ENCODE results near the gene ATF7IP2.
"Not testable (repeated sequence)": the region's sequence is repeated elsewhere in the genome, so short reads cannot be mapped to it uniquely, and the experiment has no call there.

ATF7IP2 gene

GRCh38 chr16:10402975-10403374, 17.1 kb downstream of the ATF7IP2 start:
- DNase-seq (ENCODE audit: low spot score), result no peak
- Histone ChIP-seq H2AFZ (ENCODE audit: low read length) (no peak overlapping the region), H3K9ac (ENCODE audit: low read depth, low read length, poor library complexity) (no peak overlapping the region), H3K79me1 (ENCODE audit: low read depth, low read length) (no peaks in the 10 kb centered on the region), H2BK120ac (ENCODE audit: low read depth, low read length) (no peak overlapping the region), H3K27ac (replicated peaks; ENCODE audit: low read length) (no peak overlapping the region), H4K8ac (ENCODE audit: low read depth, low read length) (no peak overlapping the region), H2BK12ac (ENCODE audit: low read length) (no peak overlapping the region), H3K23ac (ENCODE audit: low read depth, low read length, poor library complexity) (no peak overlapping the region), H3K4me1 (ENCODE audit: control insufficient read depth in 2 of 2, insufficient read depth in 1 of 2, low read depth in 1 of 2, low read length in 2 of 2) (no peaks in the 10 kb centered on the region), H4K91ac (ENCODE audit: low read depth, low read length, poor library complexity) (no peak overlapping the region), H3K18ac (ENCODE audit: low read length) (no peak overlapping the region), H2AK5ac (ENCODE audit: low read depth, low read length) (no peak overlapping the region), H3K4ac (ENCODE audit: low read length) (no peak overlapping the region), H3K9me3 (replicated peaks in 1 of 2; ENCODE audit: control insufficient read depth in 2 of 2, insufficient read depth in 1 of 2, low read depth in 1 of 2, low read length in 2 of 2) (peaks cover 8 to 38% of the 10 kb centered on the region in 2 donors), H3K4me3 (ENCODE audit: low read length in 2 of 2) (no peak overlapping the region), H3K36me3 (replicated peaks in 1 of 2; ENCODE audit: control insufficient read depth in 2 of 2, insufficient read depth in 2 of 2, low read length in 2 of 2) (peaks cover 0 to 22% of the 10 kb centered on the region in 2 donors), H2BK15ac (ENCODE audit: low read length) (no peak overlapping the region), H3K4me2 (ENCODE audit: insufficient read depth, low read length, poor library complexity, severe bottlenecking) (no peak overlapping the region), H3K27me3 (ENCODE audit: control insufficient read depth in 3 of 3, insufficient read depth in 3 of 3, low read depth in 1 of 3, low read length in 3 of 3) (no peaks in the 10 kb centered on the region), H2BK5ac (ENCODE audit: low read length) (no peak overlapping the region), H3K14ac (ENCODE audit: low read length) (no peak overlapping the region)
- no CpG with 5 or more reads among the region's 1 CpG for WGBS, 2 donors (ENCODE audit: extremely low coverage in 2 of 2, insufficient read length in 2 of 2, insufficient replicate concordance in 1 of 2)

GRCh38 chr16:10405386-10405939, 19.6 kb downstream of the ATF7IP2 start:
- H3K4me2 ChIP-seq (ENCODE audit: insufficient read depth, low read length, poor library complexity, severe bottlenecking), result no peak overlapping the region
- H4K91ac ChIP-seq (ENCODE audit: low read depth, low read length, poor library complexity), result no peak overlapping the region
- H4K8ac ChIP-seq (ENCODE audit: low read depth, low read length), result no peak overlapping the region
- DNase-seq (ENCODE audit: low spot score), result no peak
- H2BK120ac ChIP-seq (ENCODE audit: low read depth, low read length), result no peak overlapping the region
- peaks cover 0 to 22% of the 10 kb centered on the region in 2 donors for H3K36me3 ChIP-seq (replicated peaks in 1 of 2; ENCODE audit: control insufficient read depth in 2 of 2, insufficient read depth in 2 of 2, low read length in 2 of 2)
- peaks cover 12 to 55% of the 10 kb centered on the region in 2 donors for H3K9me3 ChIP-seq (replicated peaks in 1 of 2; ENCODE audit: control insufficient read depth in 2 of 2, insufficient read depth in 1 of 2, low read depth in 1 of 2, low read length in 2 of 2)
- no peaks in the 10 kb centered on the region for H3K4me1 ChIP-seq (ENCODE audit: control insufficient read depth in 2 of 2, insufficient read depth in 1 of 2, low read depth in 1 of 2, low read length in 2 of 2)
- H3K27ac ChIP-seq (replicated peaks; ENCODE audit: low read length), result no peak overlapping the region
- H3K9ac ChIP-seq (ENCODE audit: low read depth, low read length, poor library complexity), result no peak overlapping the region
- no peak overlapping the region for H2BK15ac ChIP-seq (ENCODE audit: low read length)
- H3K4me3 ChIP-seq (ENCODE audit: low read length in 2 of 2), result no peak overlapping the region
- no peak overlapping the region for H3K23ac ChIP-seq (ENCODE audit: low read depth, low read length, poor library complexity)
- H2AK5ac ChIP-seq (ENCODE audit: low read depth, low read length), result no peak overlapping the region
- no peaks in the 10 kb centered on the region for H3K27me3 ChIP-seq (ENCODE audit: control insufficient read depth in 3 of 3, insufficient read depth in 3 of 3, low read depth in 1 of 3, low read length in 3 of 3)
- no peak overlapping the region for H2BK5ac ChIP-seq (ENCODE audit: low read length)
- no CpG with 5 or more reads among the region's 4 CpGs for WGBS, 2 donors (ENCODE audit: extremely low coverage in 2 of 2, insufficient read length in 2 of 2, insufficient replicate concordance in 1 of 2)
- H3K4ac ChIP-seq (ENCODE audit: low read length), result no peak overlapping the region
- H3K18ac ChIP-seq (ENCODE audit: low read length), result no peak overlapping the region
- H2BK12ac ChIP-seq (ENCODE audit: low read length), result no peak overlapping the region
- H2AFZ ChIP-seq (ENCODE audit: low read length), result no peak overlapping the region
- no peak overlapping the region for H3K14ac ChIP-seq (ENCODE audit: low read length)
- H3K79me1 ChIP-seq (ENCODE audit: low read depth, low read length), result no peaks in the 10 kb centered on the region

- no peak overlapping the region for H2BK12ac ChIP-seq (ENCODE audit: low read length)
- H3K4ac ChIP-seq (ENCODE audit: low read length), result no peak overlapping the region
- no peak overlapping the region for H3K23ac ChIP-seq (ENCODE audit: low read depth, low read length, poor library complexity)
- no peaks in the 10 kb centered on the region for H3K79me1 ChIP-seq (ENCODE audit: low read depth, low read length)
- H3K14ac ChIP-seq (ENCODE audit: low read length), result no peak overlapping the region
- H3K9ac ChIP-seq (ENCODE audit: low read depth, low read length, poor library complexity), result no peak overlapping the region
- peaks cover 10 to 56% of the 10 kb centered on the region in 2 donors for H3K9me3 ChIP-seq (replicated peaks in 1 of 2; ENCODE audit: control insufficient read depth in 2 of 2, insufficient read depth in 1 of 2, low read depth in 1 of 2, low read length in 2 of 2)
- no peaks in the 10 kb centered on the region for H3K27me3 ChIP-seq (ENCODE audit: control insufficient read depth in 3 of 3, insufficient read depth in 3 of 3, low read depth in 1 of 3, low read length in 3 of 3)
- no peak overlapping the region for H2BK120ac ChIP-seq (ENCODE audit: low read depth, low read length)
- H4K8ac ChIP-seq (ENCODE audit: low read depth, low read length), result no peak overlapping the region
- H3K18ac ChIP-seq (ENCODE audit: low read length), result no peak overlapping the region
- H3K36me3 ChIP-seq (replicated peaks in 1 of 2; ENCODE audit: control insufficient read depth in 2 of 2, insufficient read depth in 2 of 2, low read length in 2 of 2), result peaks cover 0 to 12% of the 10 kb centered on the region in 2 donors
- DNase-seq (ENCODE audit: low spot score), result no peak
- WGBS, 2 donors (ENCODE audit: extremely low coverage in 2 of 2, insufficient read length in 2 of 2, insufficient replicate concordance in 1 of 2), result no CpG with 5 or more reads among the region's 8 CpGs
- H4K91ac ChIP-seq (ENCODE audit: low read depth, low read length, poor library complexity), result no peak overlapping the region
- no peak overlapping the region for H3K4me2 ChIP-seq (ENCODE audit: insufficient read depth, low read length, poor library complexity, severe bottlenecking)
- no peak overlapping the region for H2BK15ac ChIP-seq (ENCODE audit: low read length)
- H3K4me3 ChIP-seq (ENCODE audit: low read length in 2 of 2), result no peak overlapping the region
- no peak overlapping the region for H2BK5ac ChIP-seq (ENCODE audit: low read length)
- no peak overlapping the region for H2AFZ ChIP-seq (ENCODE audit: low read length)
- no peaks in the 10 kb centered on the region for H3K4me1 ChIP-seq (ENCODE audit: control insufficient read depth in 2 of 2, insufficient read depth in 1 of 2, low read depth in 1 of 2, low read length in 2 of 2)
- H2AK5ac ChIP-seq (ENCODE audit: low read depth, low read length), result no peak overlapping the region
- H3K27ac ChIP-seq (replicated peaks; ENCODE audit: low read length), result no peak overlapping the region
Measured at GRCh38 chr16:10408824-10409381, 23.0 kb downstream of the ATF7IP2 start.

DNA sequence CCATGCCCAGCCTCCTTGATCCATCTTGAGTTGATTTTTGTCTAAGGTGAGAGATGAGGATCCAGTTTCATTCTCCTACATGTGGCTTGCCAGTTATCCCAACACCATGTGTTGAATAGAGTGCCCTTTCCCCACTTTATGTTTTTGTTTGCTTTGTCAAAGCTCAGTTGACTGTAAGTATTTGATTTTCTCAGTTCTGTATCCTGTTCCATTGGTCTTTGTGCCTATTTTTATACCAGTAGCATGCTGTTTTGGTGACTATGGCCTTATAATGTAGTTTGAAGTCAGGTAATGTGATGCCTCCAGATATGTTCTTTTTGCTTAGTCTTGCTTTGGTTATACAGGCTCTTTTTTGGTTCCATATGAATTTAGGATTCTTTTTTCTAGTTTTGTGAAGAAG, 23.9 kb downstream of the ATF7IP2 start:
- not testable (repeated sequence) for H2BK15ac ChIP-seq (ENCODE audit: low read length); H3K4ac ChIP-seq (ENCODE audit: low read length); H3K27me3 ChIP-seq (ENCODE audit: control insufficient read depth in 3 of 3, insufficient read depth in 3 of 3, low read depth in 1 of 3, low read length in 3 of 3); H3K27ac ChIP-seq (replicated peaks; ENCODE audit: low read length); H3K79me1 ChIP-seq (ENCODE audit: low read depth, low read length); H3K9ac ChIP-seq (ENCODE audit: low read depth, low read length, poor library complexity); H3K4me1 ChIP-seq (ENCODE audit: control insufficient read depth in 2 of 2, insufficient read depth in 1 of 2, low read depth in 1 of 2, low read length in 2 of 2); H2AK5ac ChIP-seq (ENCODE audit: low read depth, low read length); H3K23ac ChIP-seq (ENCODE audit: low read depth, low read length, poor library complexity); DNase-seq (ENCODE audit: low spot score); H2AFZ ChIP-seq (ENCODE audit: low read length); H2BK12ac ChIP-seq (ENCODE audit: low read length); H2BK5ac ChIP-seq (ENCODE audit: low read length); H3K36me3 ChIP-seq (replicated peaks in 1 of 2; ENCODE audit: control insufficient read depth in 2 of 2, insufficient read depth in 2 of 2, low read length in 2 of 2); H3K4me2 ChIP-seq (ENCODE audit: insufficient read depth, low read length, poor library complexity, severe bottlenecking); H3K18ac ChIP-seq (ENCODE audit: low read length); H4K8ac ChIP-seq (ENCODE audit: low read depth, low read length); H3K4me3 ChIP-seq (ENCODE audit: low read length in 2 of 2); H3K14ac ChIP-seq (ENCODE audit: low read length); H4K91ac ChIP-seq (ENCODE audit: low read depth, low read length, poor library complexity); H2BK120ac ChIP-seq (ENCODE audit: low read depth, low read length)
- peaks cover 8 to 49% of the 10 kb centered on the region in 2 donors for H3K9me3 ChIP-seq (replicated peaks in 1 of 2; ENCODE audit: control insufficient read depth in 2 of 2, insufficient read depth in 1 of 2, low read depth in 1 of 2, low read length in 2 of 2)

Data from neuronal stem cell (in vitro differentiated cells).